T-helper 9 cell (primary cell): ENCODE results near the gene CEP162.
"Not testable (repeated sequence)": the region's sequence is repeated elsewhere in the genome, so short reads cannot be mapped to it uniquely, and the experiment has no call there.

Experiments used
- DNase-seq: peaks from one replicate; pipeline ENCODE4 v3.0.0-alpha.2; 2020

The CEP162 gene

GRCh38 chr6:84137989-84138575, 89.4 kb downstream of the CEP162 start:
- DNase-seq: no peak

GRCh38 chr6:84137051-84137375, 90.4 kb downstream of the CEP162 start:
- DNase-seq: no peak

- no peak for DNase-seq
Measured at GRCh38 chr6:84136364-84137050, 90.9 kb downstream of the CEP162 start.

GRCh38 chr6:84135291-84135690, 92.2 kb downstream of the CEP162 start:
- no peak for DNase-seq

GRCh38 chr6:84133385-84133784, 94.1 kb downstream of the CEP162 start:
- not testable (repeated sequence) for DNase-seq

- not testable (repeated sequence) for DNase-seq
Measured at GRCh38 chr6:84129588-84129987, 97.9 kb downstream of the CEP162 start.

GRCh38 chr6:84123186-84123585, 104.3 kb downstream of the CEP162 start:
- DNase-seq: no peak

GRCh38 chr6:84119277-84119676, 108.2 kb downstream of the CEP162 start:
- DNase-seq: no peak

- DNase-seq: no peak
Measured at GRCh38 chr6:84118191-84118590, 109.3 kb downstream of the CEP162 start.

- not testable (repeated sequence) for DNase-seq
Measured at GRCh38 chr6:84114933-84115594, 112.4 kb downstream of the CEP162 start.

GRCh38 chr6:84111351-84111750, 116.1 kb downstream of the CEP162 start:
- DNase-seq: not testable (repeated sequence)

- no peak for DNase-seq
Measured at GRCh38 chr6:84107495-84107894, 119.9 kb downstream of the CEP162 start.

GRCh38 chr6:84105215-84105924, 122.1 kb downstream of the CEP162 start:
- DNase-seq: not testable (repeated sequence)

- DNase-seq: no peak
Measured at GRCh38 chr6:84103029-84103428, 124.4 kb downstream of the CEP162 start.

- DNase-seq: no peak
Measured at GRCh38 chr6:84095156-84095555, 132.3 kb downstream of the CEP162 start.

- DNase-seq: no peak
Measured at GRCh38 chr6:84093441-84094435, 133.7 kb downstream of the CEP162 start.

- no peak for DNase-seq
Measured at GRCh38 chr6:84089552-84089951, 137.9 kb downstream of the CEP162 start.

- DNase-seq: no peak
Measured at GRCh38 chr6:84089081-84089480, 138.4 kb downstream of the CEP162 start.

GRCh38 chr6:84086545-84087429, 140.7 kb downstream of the CEP162 start:
- DNase-seq: no peak

- no peak for DNase-seq
Measured at GRCh38 chr6:84086056-84086455, 141.4 kb downstream of the CEP162 start.

- not testable (repeated sequence) for DNase-seq
Measured at GRCh38 chr6:84084705-84085104, 142.7 kb downstream of the CEP162 start.
